GM18951 (cell line): ENCODE measurements around the gene MTAP.

Experiments used
- POLR2A ChIP-seq: IDR thresholded peaks from 4 replicates; pipeline ENCODE4 v1.6.1; 2011; ENCODE audit warnings: mild to moderate bottlenecking; ENCODE audit not compliant: insufficient read length, insufficient read depth; ENCODE audit errors: extremely low read depth
- in situ Hi-C: fragments of 300-500 bp; cut with MboI; formaldehyde crosslinking; loops from one replicate; pipeline ENCODE4 v1.12.0; 2022; ENCODE audit warnings: low sequenced_read_pairs, mixed read lengths, inconsistent platforms; ENCODE audit not compliant: unreplicated experiment

MTAP gene

DNA sequence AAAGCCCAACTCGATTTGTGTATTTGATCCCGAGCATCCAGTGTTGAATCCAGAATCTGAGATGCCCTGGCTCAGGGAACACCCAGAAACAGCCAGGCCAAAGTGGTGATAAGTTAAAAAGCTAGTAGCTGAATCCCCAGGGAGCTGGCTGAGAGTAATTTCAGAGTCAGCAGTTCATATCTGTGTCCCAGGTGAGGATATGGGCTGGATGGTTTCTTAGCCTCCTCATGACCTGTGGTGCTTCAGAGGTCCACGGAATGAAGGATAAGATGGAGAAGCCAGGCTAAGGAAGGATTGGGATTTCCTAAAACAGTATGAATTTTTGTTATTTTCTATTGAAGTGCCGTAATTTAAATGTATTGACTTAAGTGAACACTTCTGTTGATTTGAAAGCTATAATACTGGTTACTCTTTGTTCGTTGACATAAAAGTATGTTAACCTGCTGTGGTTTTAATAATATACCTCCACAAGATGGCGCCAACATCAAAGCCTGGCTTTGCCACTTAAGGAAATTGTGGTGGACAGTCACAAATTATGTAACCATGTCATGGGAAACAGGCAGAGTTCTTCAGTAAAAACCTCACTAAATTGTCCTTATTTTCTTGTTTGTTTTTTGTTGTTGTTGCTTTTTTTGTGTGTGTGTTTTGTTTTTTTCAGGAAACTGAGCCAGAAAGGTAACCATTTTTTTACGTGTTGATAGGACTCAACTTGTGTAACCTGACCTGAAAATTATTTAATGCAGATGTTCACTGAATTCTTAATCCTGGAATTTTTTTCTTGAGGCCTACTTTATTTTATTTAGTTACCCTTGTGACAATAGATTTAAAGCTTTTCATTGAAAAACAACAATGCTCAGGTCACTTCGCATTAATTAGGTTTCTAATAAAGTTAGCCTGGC is 11.4 kb downstream of the MTAP start:
- in situ Hi-C loops: loop anchor here (10.0 kb wide), 3 partner anchors 211 to 631 kb away; partner anchors contain the start of gene DMRTA1
- no peak for TF ChIP-seq POLR2A

DNA sequence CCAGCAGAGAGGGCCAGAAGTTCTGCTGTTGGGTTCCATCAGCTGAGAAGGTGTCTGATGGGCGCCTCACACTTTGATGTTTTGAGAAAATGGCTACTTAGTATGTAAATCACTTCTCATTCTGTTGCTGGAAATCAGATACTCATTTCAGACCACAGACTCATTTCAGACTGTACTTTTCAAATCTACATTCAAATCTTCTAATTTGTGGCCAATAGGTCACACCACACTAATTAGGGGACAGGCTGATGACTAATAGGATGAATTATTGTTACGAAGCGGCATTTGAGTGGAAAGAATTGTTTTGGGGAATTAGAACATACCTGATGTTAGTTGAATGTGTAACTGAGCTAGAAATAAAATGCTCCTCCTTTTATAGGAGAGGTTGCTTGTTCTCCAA is 13.2 kb downstream of the MTAP start:
- in situ Hi-C loops: loop anchor here (10.0 kb wide), 3 partner anchors 209 to 629 kb away; partner anchors contain the start of gene DMRTA1
- TF ChIP-seq POLR2A: no peak

DNA sequence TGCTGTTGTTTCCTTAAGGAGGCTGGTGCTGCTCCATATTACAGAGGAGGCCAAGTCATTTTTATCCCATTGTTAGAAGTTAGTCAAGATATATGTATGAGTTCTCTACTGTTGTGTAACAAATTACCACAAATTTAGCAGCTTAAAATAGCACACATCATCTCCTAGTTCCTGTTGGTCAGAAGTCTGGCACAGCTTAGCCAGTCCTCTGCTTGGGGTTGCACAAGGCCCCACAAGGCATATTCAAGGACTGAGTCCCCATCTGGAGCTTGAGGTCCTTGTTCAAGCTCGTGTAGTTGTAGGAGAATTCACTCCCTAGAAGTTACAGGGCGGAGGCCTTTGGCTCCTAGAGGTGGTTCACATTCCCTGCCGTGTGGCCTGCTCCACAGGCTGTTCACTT is 14.7 kb downstream of the MTAP start:
- no peak for TF ChIP-seq POLR2A
- in situ Hi-C loops: loop anchor here (10.0 kb wide), 3 partner anchors 208 to 628 kb away; partner anchors contain the start of gene DMRTA1

DNA sequence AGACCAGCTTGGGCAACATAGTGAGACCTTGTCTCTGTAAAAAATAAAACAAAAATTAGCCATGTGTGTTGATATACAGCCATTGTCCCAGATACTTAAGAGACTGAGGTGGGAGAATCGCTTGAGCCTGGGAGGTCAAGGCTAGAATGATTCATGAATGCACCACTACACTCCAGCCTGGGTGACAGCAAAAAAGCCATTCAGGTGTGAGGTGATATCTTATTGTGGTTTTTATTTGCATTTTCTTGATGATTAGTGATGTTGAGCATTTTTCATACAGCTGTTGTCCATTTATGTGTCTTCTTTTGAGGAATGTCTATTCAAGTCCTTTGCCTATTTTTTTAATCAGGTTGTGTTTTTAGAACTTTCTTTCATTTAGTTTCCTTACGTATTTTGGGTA is 23.2 kb downstream of the MTAP start:
- in situ Hi-C loops: no loop called here
- no peak for TF ChIP-seq POLR2A

DNA sequence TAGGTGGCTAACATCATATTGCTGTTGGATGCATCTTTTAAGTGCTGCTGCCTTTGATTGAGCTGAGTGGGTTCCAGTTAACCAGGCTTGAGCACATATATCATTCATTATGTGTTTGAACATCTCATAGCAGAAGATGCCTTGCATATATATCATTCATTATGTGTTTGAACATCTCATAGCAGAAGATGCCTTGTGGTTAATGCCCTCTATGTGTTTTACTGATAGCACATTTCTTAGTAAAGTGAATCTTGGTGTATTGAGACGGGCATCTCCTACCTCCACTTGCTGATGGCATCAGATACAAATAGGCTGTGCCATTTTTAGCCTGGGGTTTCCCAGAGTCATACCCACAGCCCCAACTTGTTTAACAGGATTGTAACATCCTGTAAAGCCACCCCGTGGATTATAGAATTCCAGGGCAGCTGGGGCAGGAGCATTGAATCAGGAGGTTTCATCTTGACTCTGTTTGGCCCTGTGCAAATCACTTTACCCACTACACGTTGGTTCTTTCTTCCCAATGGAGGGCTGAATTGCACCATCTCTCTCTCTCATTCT is 26.5 kb downstream of the MTAP start:
- no peak for TF ChIP-seq POLR2A
- in situ Hi-C loops: no loop called here

DNA sequence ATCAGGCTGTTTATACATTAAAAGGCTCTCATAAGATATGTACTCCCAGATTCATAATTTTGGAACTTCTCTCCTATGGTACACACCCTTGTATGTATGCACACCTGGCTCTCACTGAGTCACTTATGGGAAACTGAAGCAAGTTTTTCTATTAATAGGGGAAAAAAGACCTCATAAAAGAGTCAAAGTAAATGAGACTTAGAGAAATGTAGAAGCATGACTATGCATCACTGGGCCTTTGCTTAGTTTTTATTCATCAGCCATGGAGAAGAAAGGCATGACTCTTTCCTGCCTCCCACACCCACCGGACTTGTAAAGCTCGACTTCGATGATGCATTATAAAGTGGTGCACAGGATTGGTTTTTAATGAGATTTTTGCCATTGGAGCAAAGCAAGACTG is 28.2 kb downstream of the MTAP start:
- in situ Hi-C loops: no loop called here
- no peak for TF ChIP-seq POLR2A

DNA sequence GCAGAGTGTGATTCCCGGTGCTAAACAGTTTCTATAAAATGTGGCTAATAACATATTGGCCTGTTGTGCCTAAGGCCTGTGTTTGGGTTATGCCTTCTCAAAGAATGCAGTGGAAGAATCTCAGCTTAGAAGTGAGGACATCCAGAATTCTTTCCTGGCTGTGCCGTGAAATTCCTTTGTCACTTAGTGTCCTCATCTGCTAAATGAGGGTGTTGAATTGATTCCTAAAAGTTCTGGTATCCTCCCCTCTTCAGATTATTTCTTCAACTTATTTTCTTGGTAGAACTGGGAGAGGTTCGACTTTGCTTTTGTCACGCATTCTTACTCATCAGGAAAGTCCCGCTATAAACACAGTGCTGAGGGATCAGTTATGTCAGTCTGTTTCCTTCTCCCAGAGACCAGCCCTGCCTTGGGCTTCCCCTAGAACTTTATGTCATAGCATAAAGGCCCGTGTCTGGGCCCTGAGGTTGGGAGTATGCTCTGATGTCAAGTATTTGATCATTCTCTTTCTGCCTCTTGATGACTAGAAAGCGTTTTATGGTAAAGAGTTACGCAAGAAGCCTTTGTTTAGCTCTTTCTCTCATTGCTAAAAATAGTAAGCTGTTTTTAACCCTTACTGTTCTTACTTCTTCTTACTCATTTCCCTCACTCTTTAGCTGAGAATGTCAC is 29.5 kb downstream of the MTAP start:
- in situ Hi-C loops: no loop called here
- TF ChIP-seq POLR2A: no peak

DNA sequence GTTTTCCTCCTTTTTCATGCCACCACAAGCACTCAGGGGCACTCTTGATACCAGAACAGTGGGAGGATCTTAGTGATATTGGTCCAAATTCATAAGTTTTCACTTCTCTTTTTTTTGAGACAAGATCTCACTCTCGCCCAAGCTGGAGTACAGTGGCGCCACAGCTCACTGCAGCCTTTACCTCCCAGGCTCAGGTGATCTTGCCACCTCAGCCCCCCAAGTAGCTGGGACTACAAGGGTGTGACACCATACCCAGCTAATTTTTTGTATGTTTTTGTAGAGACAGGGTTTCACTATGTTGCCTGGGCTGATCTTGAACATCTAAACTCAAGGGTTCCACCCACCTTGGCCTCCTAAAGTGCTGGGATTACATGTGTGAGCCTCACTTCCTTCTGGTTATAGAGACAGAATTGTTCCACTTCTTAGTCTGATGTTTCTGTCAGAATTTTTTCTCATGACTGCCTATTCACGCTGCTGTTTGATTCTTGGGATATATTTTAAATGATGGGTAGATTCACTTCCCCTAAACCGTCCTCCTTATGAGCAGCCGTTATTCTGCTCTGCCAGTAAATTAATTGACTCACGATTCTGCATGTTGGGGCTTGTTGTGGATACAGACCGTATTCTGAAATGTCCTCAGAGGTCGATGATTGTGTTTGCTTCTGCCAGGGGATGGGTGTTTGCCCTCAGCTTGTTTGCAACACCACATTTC is 30.8 kb downstream of the MTAP start:
- TF ChIP-seq POLR2A: no peak
- in situ Hi-C loops: no loop called here

DNA sequence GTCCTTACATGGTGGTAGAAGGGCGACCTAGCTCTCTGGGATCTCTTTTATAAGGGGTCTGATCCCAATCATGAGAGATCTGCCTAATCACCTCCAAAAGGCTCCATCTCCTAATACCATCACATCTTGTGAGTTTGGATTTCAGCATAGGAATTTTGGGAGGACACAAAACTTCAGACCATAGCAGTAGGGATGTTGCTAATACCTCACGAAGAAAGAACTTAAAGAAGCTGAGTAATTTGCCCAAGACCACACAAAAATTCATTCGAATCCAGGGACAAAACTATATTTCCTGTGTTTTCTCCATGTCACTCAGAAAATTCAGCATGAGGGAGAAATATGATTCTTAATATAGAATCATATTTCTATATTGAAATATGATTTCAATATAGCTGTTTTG is 32.7 kb downstream of the MTAP start:
- no peak for TF ChIP-seq POLR2A

DNA sequence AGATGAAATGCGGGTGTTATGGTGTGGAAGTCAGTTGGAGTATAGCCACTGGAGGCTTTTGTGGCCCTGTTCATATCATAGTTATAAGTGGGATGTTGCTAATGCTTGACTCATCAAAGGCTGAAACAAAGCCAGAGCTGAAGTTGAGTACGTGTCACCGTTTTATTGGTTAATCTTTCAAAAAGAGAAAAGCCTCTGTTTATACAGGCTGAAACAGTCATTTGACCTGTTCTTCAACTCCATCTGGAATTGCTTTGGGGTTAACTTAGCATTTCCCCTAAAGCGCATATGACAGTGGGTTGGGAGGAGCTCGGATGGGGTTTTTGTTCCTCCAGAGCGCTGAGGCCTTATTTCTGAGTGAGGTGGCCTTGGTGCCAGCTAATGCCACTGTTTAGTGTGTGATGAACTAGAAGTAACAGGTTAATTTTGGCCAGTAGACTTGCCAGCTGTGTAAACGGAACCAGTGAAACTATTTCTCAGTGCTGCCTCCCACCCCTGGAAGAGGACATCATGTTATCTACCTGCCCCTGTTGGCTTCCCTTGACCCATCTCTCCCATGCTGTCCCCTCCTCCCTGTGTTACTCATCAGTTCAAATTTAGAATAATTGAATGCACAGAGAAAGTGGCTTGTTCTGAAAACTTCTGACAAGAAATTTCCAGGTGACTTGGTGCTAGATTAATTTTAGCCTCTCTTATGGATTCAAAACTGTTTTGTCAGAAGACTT is 34.2 kb downstream of the MTAP start:
- in situ Hi-C loops: no loop called here
- TF ChIP-seq POLR2A: no peak

More for the DNA sequence above, 32.7 kb downstream of the MTAP start:
- in situ Hi-C loops: no loop called here

DNA sequence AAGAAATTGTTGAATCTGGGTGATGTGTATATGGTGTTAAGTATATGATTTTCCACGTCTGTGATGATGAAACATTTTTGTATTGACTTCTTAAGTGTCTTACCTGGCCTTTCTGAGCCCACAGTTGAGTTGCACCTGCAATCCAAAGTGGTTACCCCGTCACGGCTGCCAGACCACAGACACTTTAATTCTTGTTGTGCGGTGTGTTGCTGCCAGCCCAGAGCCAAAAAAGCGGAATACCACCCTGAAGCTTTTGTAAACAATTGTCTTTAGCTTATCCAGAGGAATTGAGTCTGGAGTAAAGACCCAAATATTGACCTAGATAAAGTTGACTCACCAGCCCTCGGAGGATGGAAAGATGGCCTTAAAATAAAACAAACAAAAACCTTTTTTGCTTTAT is 35.1 kb downstream of the MTAP start:
- in situ Hi-C loops: no loop called here
- no peak for TF ChIP-seq POLR2A

DNA sequence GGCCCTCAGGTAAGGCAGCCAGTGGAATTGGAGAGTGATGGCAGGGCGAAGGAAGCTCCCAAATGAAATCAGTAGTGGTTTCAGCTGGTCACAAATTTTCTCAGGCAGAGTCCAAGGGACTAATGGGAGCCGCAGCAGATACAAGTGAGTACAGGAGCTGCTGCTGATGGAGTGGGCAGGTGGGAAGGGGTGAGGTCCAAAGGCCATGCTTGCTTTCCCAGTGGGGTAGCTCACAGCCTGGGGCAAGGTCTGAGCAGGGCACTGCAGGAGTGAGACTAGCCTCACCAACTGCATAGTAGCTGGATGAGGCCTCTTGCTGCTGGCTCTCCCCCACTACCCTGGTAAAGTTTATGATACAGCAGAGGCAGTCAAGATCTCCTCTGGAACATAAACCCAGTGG is 38.2 kb downstream of the MTAP start:
- in situ Hi-C loops: no loop called here
- TF ChIP-seq POLR2A: no peak
